ENCODE results near the gene CLIC5. TPM values are rescaled to one million over a fixed set of nuclear protein-coding genes. Genes with fewer than 3 reads are reported as not detected.

The CLIC5 gene
- polyA plus RNA-seq, 1 donor from 2014 or later, result 0.22 TPM

GRCh38 chr6:46051962-46052361, 36.3 kb upstream of the CLIC5 start:
- Histone ChIP-seq H4K20me1 (ENCODE audit: insufficient read depth) (no peaks in the 10 kb centered on the region), H3K4me3 (ENCODE audit: low read length) (no peak overlapping the region), H3K4me2 (ENCODE audit: low read length) (no peak overlapping the region), H3K9me3 (ENCODE audit: low read length) (no peaks in the 10 kb centered on the region), H3K9me2 (ENCODE audit: insufficient read depth, low read length) (no peaks in the 10 kb centered on the region), H3K79me2 (replicated peaks; ENCODE audit: insufficient read depth, low read length) (no peaks in the 10 kb centered on the region), H3K36me3 (ENCODE audit: insufficient read depth, low read length) (no peaks in the 10 kb centered on the region), H3K9ac (ENCODE audit: low read length) (no peak overlapping the region), H2AFZ (ENCODE audit: low read depth, low read length) (no peak overlapping the region), H3K27ac (ENCODE audit: low read length) (no peak overlapping the region), H3K27me3 (ENCODE audit: insufficient read depth, low read depth, low read length) (no peaks in the 10 kb centered on the region), H3F3A (ENCODE audit: insufficient read depth, low read length, poor library complexity, severe bottlenecking) (no peaks in the 10 kb centered on the region)
- TF ChIP-seq POLR2AphosphoS5 (IDR thresholded peaks at IDR 0.05) (no peak), CTCF (IDR thresholded peaks at IDR 0.05; ENCODE audit: poor library complexity, severe bottlenecking) (no peak), MXI1 (conservative IDR thresholded peaks at IDR 0.05; ENCODE audit: poor library complexity, severe bottlenecking) (no peak), REST (IDR thresholded peaks at IDR 0.05; ENCODE audit: borderline replicate concordance) (no peak), TAF1 (IDR thresholded peaks at IDR 0.05; ENCODE audit: low read depth) (no peak), EP300 (conservative IDR thresholded peaks at IDR 0.05; ENCODE audit: poor library complexity, severe bottlenecking) (no peak), RAD21 (conservative IDR thresholded peaks at IDR 0.05) (no peak), EZH2 (IDR thresholded peaks at IDR 0.05; ENCODE audit: borderline replicate concordance, insufficient read depth, low read length, poor library complexity, severe bottlenecking) (no peak), SMC3 (conservative IDR thresholded peaks at IDR 0.05; ENCODE audit: poor library complexity) (no peak)

GRCh38 chr6:46050845-46051405, 35.3 kb upstream of the CLIC5 start:
- Histone ChIP-seq H3K79me2 (replicated peaks; ENCODE audit: insufficient read depth, low read length) (no peaks in the 10 kb centered on the region), H3K4me2 (ENCODE audit: low read length) (no peak overlapping the region), H3K27ac (ENCODE audit: low read length) (no peak overlapping the region), H3K27me3 (ENCODE audit: insufficient read depth, low read depth, low read length) (no peaks in the 10 kb centered on the region), H2AFZ (ENCODE audit: low read depth, low read length) (no peak overlapping the region), H3K9ac (ENCODE audit: low read length) (no peak overlapping the region), H3F3A (ENCODE audit: insufficient read depth, low read length, poor library complexity, severe bottlenecking) (no peaks in the 10 kb centered on the region), H4K20me1 (ENCODE audit: insufficient read depth) (no peaks in the 10 kb centered on the region), H3K4me3 (ENCODE audit: low read length) (no peak overlapping the region), H3K36me3 (ENCODE audit: insufficient read depth, low read length) (no peaks in the 10 kb centered on the region), H3K9me2 (ENCODE audit: insufficient read depth, low read length) (no peaks in the 10 kb centered on the region), H3K9me3 (ENCODE audit: low read length) (no peaks in the 10 kb centered on the region)
- no peak for TF ChIP-seq POLR2AphosphoS5 (IDR thresholded peaks at IDR 0.05)
- TF ChIP-seq CTCF (IDR thresholded peaks at IDR 0.05; ENCODE audit: poor library complexity, severe bottlenecking), result no peak
- TF ChIP-seq REST (IDR thresholded peaks at IDR 0.05; ENCODE audit: borderline replicate concordance), result no peak
- no peak for TF ChIP-seq RAD21 (conservative IDR thresholded peaks at IDR 0.05)
- no peak for TF ChIP-seq EP300 (conservative IDR thresholded peaks at IDR 0.05; ENCODE audit: poor library complexity, severe bottlenecking)
- no peak for TF ChIP-seq MXI1 (conservative IDR thresholded peaks at IDR 0.05; ENCODE audit: poor library complexity, severe bottlenecking)
- TF ChIP-seq TAF1 (IDR thresholded peaks at IDR 0.05; ENCODE audit: low read depth), result no peak
- TF ChIP-seq EZH2 (IDR thresholded peaks at IDR 0.05; ENCODE audit: borderline replicate concordance, insufficient read depth, low read length, poor library complexity, severe bottlenecking), result no peak
- no peak for TF ChIP-seq SMC3 (conservative IDR thresholded peaks at IDR 0.05; ENCODE audit: poor library complexity)
